WTC11 (cell line): ENCODE results near the gene EYS. TPM values are rescaled to one million over a fixed set of nuclear protein-coding genes. Genes with fewer than 3 reads are reported as not detected.

Experiments used
- ATAC-seq: fragments of 200-7000 bp; cut with Tn5 transposase; 2 replicates; pipeline ENCODE4 v1.10.0; 2021; ENCODE audit warnings: mild to moderate bottlenecking, moderate library complexity
- CTCF ChIA-PET: fragments of 300-600 bp; sonication (Branson Sonifier 250); formaldehyde crosslinking; loops from one replicate; lab custom pipeline; 2021; ENCODE audit warnings: antibody characterized with exemption; lab: Charles Lee
- POLR2A ChIA-PET: fragments of 350-600 bp; sonication (Branson Sonifier 250); formaldehyde crosslinking; loops from one replicate; lab custom pipeline; 2021; ENCODE audit warnings: antibody characterized with exemption; lab: Charles Lee
- DNase-seq: peaks from one replicate; pipeline ENCODE4 v3.0.0; 2021; ENCODE audit warnings: low spot score
- H3K27ac Mint-ChIP-seq: 2 replicates; pipeline ENCODE4 v1.8.0; 2021; ENCODE audit warnings: mixed read lengths
- H3K27me3 Mint-ChIP-seq: 2 replicates; pipeline ENCODE4 v1.8.0; 2021; ENCODE audit warnings: low read depth, mild to moderate bottlenecking, moderate library complexity, mixed read lengths
- H3K36me3 Mint-ChIP-seq: 2 replicates; pipeline ENCODE4 v1.8.0; 2021; ENCODE audit warnings: mixed read lengths
- H3K4me1 Mint-ChIP-seq: 2 replicates; pipeline ENCODE4 v1.8.0; 2022; ENCODE audit warnings: mixed read lengths
- H3K4me3 Mint-ChIP-seq: 2 replicates; pipeline ENCODE4 v1.8.0; 2021; ENCODE audit warnings: mild to moderate bottlenecking, moderate library complexity, mixed read lengths
- H3K9me3 Mint-ChIP-seq: 2 replicates; pipeline ENCODE4 v1.8.0; 2021; ENCODE audit warnings: mixed read lengths
- ARID4B ChIP-seq: sonication (generic); formaldehyde crosslinking; IDR thresholded peaks from 2 replicates; pipeline ENCODE4 v1.8.0; 2023; ENCODE audit warnings: missing genetic modification reagents, mild to moderate bottlenecking, borderline replicate concordance
- ATF1 ChIP-seq: sonication (generic); formaldehyde crosslinking; IDR thresholded peaks from 2 replicates; pipeline ENCODE4 v1.8.1; 2023; ENCODE audit warnings: mild to moderate bottlenecking, moderate library complexity, missing genetic modification reagents
- ATF3 ChIP-seq: sonication (generic); formaldehyde crosslinking; conservative IDR thresholded peaks from 2 replicates; pipeline ENCODE4 v1.8.1; 2022; ENCODE audit warnings: mild to moderate bottlenecking, missing genetic modification reagents
- CREB1 ChIP-seq: sonication (generic); formaldehyde crosslinking; IDR thresholded peaks from 2 replicates; pipeline ENCODE4 v1.8.0; 2023; ENCODE audit warnings: mild to moderate bottlenecking, missing genetic modification reagents
- E2F1 ChIP-seq: sonication (generic); formaldehyde crosslinking; IDR thresholded peaks from 2 replicates; pipeline ENCODE4 v1.8.0; 2022; ENCODE audit warnings: mild to moderate bottlenecking, missing genetic modification reagents
- FOXJ3 ChIP-seq: sonication (generic); formaldehyde crosslinking; IDR thresholded peaks from 2 replicates; pipeline ENCODE4 v1.9.0; 2021; ENCODE audit warnings: missing genetic modification reagents, mild to moderate bottlenecking, borderline replicate concordance
- FOXK1 ChIP-seq: sonication (generic); formaldehyde crosslinking; IDR thresholded peaks from 2 replicates; pipeline ENCODE4 v1.8.0; 2022; ENCODE audit warnings: mild to moderate bottlenecking, moderate library complexity, missing genetic modification reagents
- GABPB1 ChIP-seq: sonication (generic); formaldehyde crosslinking; IDR thresholded peaks from 2 replicates; pipeline ENCODE4 v1.8.1; 2023; ENCODE audit warnings: mild to moderate bottlenecking, missing genetic modification reagents
- KAT7 ChIP-seq: sonication (generic); formaldehyde crosslinking; IDR thresholded peaks from 2 replicates; pipeline ENCODE4 v1.8.1; 2023; ENCODE audit warnings: missing genetic modification reagents, mild to moderate bottlenecking, borderline replicate concordance
- MAX ChIP-seq: sonication (generic); formaldehyde crosslinking; IDR thresholded peaks from 2 replicates; pipeline ENCODE4 v1.8.0; 2022; ENCODE audit warnings: mild to moderate bottlenecking, missing genetic modification reagents
- NFATC4 ChIP-seq: fragments of 250-450 bp; sonication (Bioruptor Pico); IDR thresholded peaks from 2 replicates; pipeline ENCODE4 v1.9.0; 2021; ENCODE audit warnings: mild to moderate bottlenecking
- NR1H2 ChIP-seq: sonication (generic); formaldehyde crosslinking; IDR thresholded peaks from 2 replicates; pipeline ENCODE4 v1.9.0; 2021; ENCODE audit warnings: mild to moderate bottlenecking, moderate library complexity, missing genetic modification reagents
- RORB ChIP-seq: fragments of 250-450 bp; sonication (Bioruptor Pico); IDR thresholded peaks from 2 replicates; pipeline ENCODE4 v1.9.0; 2021; ENCODE audit warnings: mild to moderate bottlenecking
- SMAD3 ChIP-seq: sonication (generic); formaldehyde crosslinking; IDR thresholded peaks from 2 replicates; pipeline ENCODE4 v1.8.0; 2022; ENCODE audit warnings: missing genetic modification reagents, mild to moderate bottlenecking, borderline replicate concordance
- TCF7 ChIP-seq: sonication (generic); formaldehyde crosslinking; IDR thresholded peaks from 2 replicates; pipeline ENCODE4 v1.8.0; 2022; ENCODE audit warnings: mild to moderate bottlenecking, low read depth, missing genetic modification reagents, moderate library complexity
- TEAD1 ChIP-seq: sonication (generic); formaldehyde crosslinking; IDR thresholded peaks from 2 replicates; pipeline ENCODE4 v1.8.0; 2022; ENCODE audit warnings: mild to moderate bottlenecking, missing genetic modification reagents
- ZNF121 ChIP-seq: sonication (generic); formaldehyde crosslinking; IDR thresholded peaks from 2 replicates; pipeline ENCODE4 v1.8.0; 2023; ENCODE audit warnings: missing genetic modification reagents
- ZNF138 ChIP-seq: sonication (generic); formaldehyde crosslinking; conservative IDR thresholded peaks from 2 replicates; pipeline ENCODE4 v1.8.1; 2022; ENCODE audit warnings: mild to moderate bottlenecking, moderate library complexity, missing genetic modification reagents
- ZNF232 ChIP-seq: sonication (generic); formaldehyde crosslinking; IDR thresholded peaks from 2 replicates; pipeline ENCODE4 v1.8.0; 2022; ENCODE audit warnings: mild to moderate bottlenecking, missing genetic modification reagents
- ZNF532 ChIP-seq: fragments of 250-450 bp; sonication (Bioruptor Pico); IDR thresholded peaks from 2 replicates; pipeline ENCODE4 v1.9.0; 2021; ENCODE audit warnings: mild to moderate bottlenecking, borderline replicate concordance
- total RNA-seq: library from RNA; stranded (reverse); gene quantifications from 3 replicates; pipeline ENCODE4 v1.2.3, GENCODE V29; 2021

Gene EYS
- total RNA-seq, 1 experiment from 2014 or later: not detected

- no peak overlapping the region for H3K4me3 Mint-ChIP-seq
- peaks cover 4% of the 10 kb centered on the region; the same call in 1 of the 2 replicates for H3K27me3 Mint-ChIP-seq
- POLR2A ChIA-PET: no interaction called here
- TF ChIP-seq NFATC4 (CRISPR knock-in tag) (no peak), ZNF121 (CRISPR knock-in tag) (no peak), CREB1 (no peak), FOXJ3 (CRISPR knock-in tag) (no peak), RORB (no peak), KAT7 (CRISPR knock-in tag) (no peak), FOXK1 (CRISPR knock-in tag) (no peak), TEAD1 (CRISPR knock-in tag) (no peak), MAX (CRISPR knock-in tag) (no peak), NR1H2 (CRISPR knock-in tag) (no peak), SMAD3 (CRISPR knock-in tag) (no peak), ATF1 (no peak), ARID4B (no peak), TCF7 (CRISPR knock-in tag) (no peak), ATF3 (CRISPR knock-in tag) (no peak), ZNF138 (CRISPR knock-in tag) (no peak), ZNF232 (CRISPR knock-in tag) (no peak), E2F1 (CRISPR knock-in tag) (no peak), ZNF532 (CRISPR knock-in tag) (no peak), GABPB1 (CRISPR knock-in tag) (no peak)
- peaks cover 36% of the 10 kb centered on the region for H3K9me3 Mint-ChIP-seq
- DNase-seq (no peak), ATAC-seq (no peak)
- H3K27ac Mint-ChIP-seq: no peak overlapping the region
- CTCF ChIA-PET: no interaction called here
- H3K36me3 Mint-ChIP-seq: peaks cover 28% of the 10 kb centered on the region
- H3K4me1 Mint-ChIP-seq: no peaks in the 10 kb centered on the region
These were observed 1167.1 kb downstream of the EYS start for GRCh38 chr6:64539917-64540316.
